HepG2 (cell line): ENCODE results near the gene SETD1B. TPM values are rescaled to one million over a fixed set of nuclear protein-coding genes. Genes with fewer than 3 reads are reported as not detected.
A peak's percentile ranks its signal among the peaks of the same experiment; 100 is the strongest.

Experiments
- ARHGAP35 ChIP-seq: sonication (generic); formaldehyde crosslinking; IDR thresholded peaks from 2 replicates; pipeline ENCODE4 v1.9.0; 2022; ENCODE audit warnings: mild to moderate bottlenecking, inconsistent platforms, moderate library complexity, missing genetic modification reagents, borderline replicate concordance
- BORCS8-MEF2B ChIP-seq: sonication (generic); formaldehyde crosslinking; IDR thresholded peaks from 2 replicates; pipeline ENCODE4 v1.8.0; 2022; ENCODE audit warnings: mild to moderate bottlenecking, missing genetic modification reagents
- CBX1 ChIP-seq: IDR thresholded peaks from one replicate; pipeline ENCODE4 v1.6.1; 2016; ENCODE audit warnings: antibody characterized with exemption, low read depth
- GLI4 ChIP-seq: sonication (generic); formaldehyde crosslinking; IDR thresholded peaks from 2 replicates; pipeline ENCODE4 v1.5.1; 2020; ENCODE audit warnings: missing genetic modification reagents, mild to moderate bottlenecking, moderate library complexity, borderline replicate concordance
- GZF1 ChIP-seq: sonication (generic); formaldehyde crosslinking; IDR thresholded peaks from 2 replicates; pipeline ENCODE4 v1.5.1; 2020; ENCODE audit warnings: mild to moderate bottlenecking, missing genetic modification reagents
- HNF1B ChIP-seq: sonication (generic); formaldehyde crosslinking; IDR thresholded peaks from 2 replicates; pipeline ENCODE4 v1.5.1; 2020; ENCODE audit warnings: mild to moderate bottlenecking, moderate library complexity, missing genetic modification reagents
- HOMEZ ChIP-seq: IDR thresholded peaks from 2 replicates; pipeline ENCODE4 v1.6.1; 2016; ENCODE audit warnings: low read depth
- MYPOP ChIP-seq: sonication (generic); formaldehyde crosslinking; IDR thresholded peaks from 2 replicates; pipeline ENCODE4 v1.8.1; 2023; ENCODE audit warnings: mild to moderate bottlenecking, moderate library complexity, missing genetic modification reagents
- POGK ChIP-seq: sonication (generic); formaldehyde crosslinking; conservative IDR thresholded peaks from 2 replicates; pipeline ENCODE4 v1.8.0; 2022; ENCODE audit warnings: mild to moderate bottlenecking, moderate library complexity, missing genetic modification reagents
- POLR2A ChIP-seq, 2 experiments: IDR thresholded peaks; 2 replicates each; pipeline ENCODE4 v1.6.1; 2011; ENCODE audit warnings: low read depth in 2 of 2, low read length in 2 of 2, mild to moderate bottlenecking in 1 of 2, moderate library complexity in 1 of 2; ENCODE audit not compliant: insufficient read depth in 1 of 2
- RAD51 ChIP-seq: fragments of 450-650 bp; IDR thresholded peaks from 2 replicates; pipeline ENCODE4 v1.6.1; 2016; ENCODE audit warnings: borderline replicate concordance
- SCMH1 ChIP-seq: sonication (generic); formaldehyde crosslinking; IDR thresholded peaks from 2 replicates; pipeline ENCODE4 v1.9.0; 2021; ENCODE audit warnings: missing genetic modification reagents, mild to moderate bottlenecking, borderline replicate concordance
- SP5 ChIP-seq: IDR thresholded peaks from 2 replicates; pipeline ENCODE4 v1.6.1; 2016; ENCODE audit warnings: low read depth, borderline replicate concordance
- ZBTB43 ChIP-seq: sonication (generic); formaldehyde crosslinking; conservative IDR thresholded peaks from 2 replicates; pipeline ENCODE4 v1.4.0; 2020; ENCODE audit warnings: missing genetic modification reagents
- ZNF234 ChIP-seq: sonication (generic); formaldehyde crosslinking; conservative IDR thresholded peaks from 2 replicates; pipeline ENCODE4 v1.5.1; 2020; ENCODE audit warnings: mild to moderate bottlenecking, missing genetic modification reagents
- ZNF343 ChIP-seq: sonication (generic); formaldehyde crosslinking; IDR thresholded peaks from 2 replicates; pipeline ENCODE4 v1.4.0; 2020; ENCODE audit warnings: mild to moderate bottlenecking, missing genetic modification reagents
- ZNF432 ChIP-seq: sonication (generic); formaldehyde crosslinking; IDR thresholded peaks from 2 replicates; pipeline ENCODE4 v1.5.0; 2020; ENCODE audit warnings: missing genetic modification reagents, mild to moderate bottlenecking, borderline replicate concordance
- ZNF619 ChIP-seq: sonication (generic); formaldehyde crosslinking; IDR thresholded peaks from 2 replicates; pipeline ENCODE4 v1.4.0; 2020; ENCODE audit warnings: mild to moderate bottlenecking, missing genetic modification reagents
- ZNF740 ChIP-seq: sonication (generic); formaldehyde crosslinking; IDR thresholded peaks from 2 replicates; pipeline ENCODE4 v1.4.0; 2020; ENCODE audit warnings: missing genetic modification reagents
- ZNF775 ChIP-seq: sonication (generic); formaldehyde crosslinking; IDR thresholded peaks from 2 replicates; pipeline ENCODE4 v1.4.0; 2020; ENCODE audit warnings: missing genetic modification reagents, mild to moderate bottlenecking, moderate library complexity, borderline replicate concordance
- ZNF841 ChIP-seq: sonication (generic); formaldehyde crosslinking; IDR thresholded peaks from 2 replicates; pipeline ENCODE4 v1.8.1; 2023; ENCODE audit warnings: missing genetic modification reagents, borderline replicate concordance
- polyA plus RNA-seq, 8 experiments: library from polyadenylated mRNA; depleted of rRNA in 3 of 8; stranded (reverse) in 7 of 8; unstranded in 1 of 8; fragments of >200 nt; fragmentation: Illumina TruSeq in 4 of 8; extraction: Trizol in 4 of 8; gene quantifications; 2 replicates each; pipeline versions ENCODE4 v1.2.1 to v1.2.3, GENCODE V29; 2011 to 2016; ENCODE audit warnings: low read depth in 4 of 8, missing spikeins in 1 of 8, mixed read lengths in 1 of 8; ENCODE audit not compliant: insufficient read depth in 1 of 8
- total RNA-seq, 5 experiments: library from RNA; depleted of rRNA; stranded (reverse); fragments of >200 nt; fragmentation: Illumina TruSeq; extraction: Trizol; gene quantifications; 2 replicates each; pipeline ENCODE4 v1.2.3, GENCODE V29; 2016; ENCODE audit warnings: low read depth in 1 of 5

SETD1B gene
- total and polyA plus RNA-seq, 2 of the 13 experiments (the other 11 are each of a cell fraction or from before 2014, with no cell fraction given), result 1.1 to 1.4 TPM

- TF ChIP-seq MYPOP (CRISPR knock-in tag) (no peak), BORCS8-MEF2B (CRISPR knock-in tag) (peak; percentile 20; the same call in 1 of the 2 replicates), SCMH1 (no peak), ZNF343 (CRISPR knock-in tag) (0 out of 2 replicates have a peak, but pooled peaks have one; percentile 49), ARHGAP35 (CRISPR knock-in tag) (no peak), ZBTB43 (CRISPR knock-in tag) (no peak), ZNF740 (no peak), HOMEZ (peak; percentile 40; the same call in 1 of the 2 replicates), POLR2A (IDR thresholded peaks at IDR 0.05; ENCODE audit: insufficient read depth in 1 of 2, low read depth in 2 of 2, low read length in 2 of 2) (peak in 1 of 2 experiments; percentile 93; a peak in 2 of 4 replicates), ZNF619 (no peak), ZNF775 (no peak), ZNF841 (no peak), SP5 (CRISPR knock-in tag) (peak; percentile 97), GZF1 (no peak), RAD51 (0 out of 2 replicates have a peak, but pooled peaks have one; percentile 18), CBX1 (no peak), HNF1B (peak; percentile 93), ZNF432 (CRISPR knock-in tag) (no peak), ZNF234 (CRISPR knock-in tag) (no peak), POGK (CRISPR knock-in tag) (peak; percentile 31; the same call in 1 of the 2 replicates), GLI4 (CRISPR knock-in tag) (no peak)
These were observed 6.7 kb upstream of the SETD1B start (continued) for GRCh38 chr12:121796855-121797751.
